ENCODE data around the gene ATG12.

ATG12 gene

GRCh38 chr5:115778417-115778816 is 62.9 kb downstream of the ATG12 start:
- Histone ChIP-seq H4K20me1 (ENCODE audit: insufficient read depth, low read length) (no peaks in the 10 kb centered on the region), H3K36me3 (ENCODE audit: insufficient read depth, low read length) (no peaks in the 10 kb centered on the region), H3K9me3 (ENCODE audit: low read length) (no peaks in the 10 kb centered on the region), H3K9ac (ENCODE audit: low read length) (no peak overlapping the region), H3K27ac (ENCODE audit: low read depth, low read length, poor library complexity, severe bottlenecking) (no peak overlapping the region), H3K27me3 (ENCODE audit: insufficient read depth, low read length) (no peaks in the 10 kb centered on the region), H3K9me2 (ENCODE audit: low read depth, low read length) (no peaks in the 10 kb centered on the region), H3K4me2 (ENCODE audit: low read length) (no peak overlapping the region), H2AFZ (ENCODE audit: low read length) (no peak overlapping the region), H3F3A (ENCODE audit: insufficient read depth, low read length) (no peaks in the 10 kb centered on the region), H3K79me2 (ENCODE audit: insufficient read depth, low read length) (no peaks in the 10 kb centered on the region), H3K4me3 (ENCODE audit: low read depth, low read length, poor library complexity, severe bottlenecking) (no peak overlapping the region), H3K4me1 (ENCODE audit: insufficient read depth, low read length, severe bottlenecking) (no peaks in the 10 kb centered on the region)
- no peak for TF ChIP-seq EZH2 (IDR thresholded peaks at IDR 0.05; ENCODE audit: borderline replicate concordance, low read length)
- TF ChIP-seq, protein P1, sequence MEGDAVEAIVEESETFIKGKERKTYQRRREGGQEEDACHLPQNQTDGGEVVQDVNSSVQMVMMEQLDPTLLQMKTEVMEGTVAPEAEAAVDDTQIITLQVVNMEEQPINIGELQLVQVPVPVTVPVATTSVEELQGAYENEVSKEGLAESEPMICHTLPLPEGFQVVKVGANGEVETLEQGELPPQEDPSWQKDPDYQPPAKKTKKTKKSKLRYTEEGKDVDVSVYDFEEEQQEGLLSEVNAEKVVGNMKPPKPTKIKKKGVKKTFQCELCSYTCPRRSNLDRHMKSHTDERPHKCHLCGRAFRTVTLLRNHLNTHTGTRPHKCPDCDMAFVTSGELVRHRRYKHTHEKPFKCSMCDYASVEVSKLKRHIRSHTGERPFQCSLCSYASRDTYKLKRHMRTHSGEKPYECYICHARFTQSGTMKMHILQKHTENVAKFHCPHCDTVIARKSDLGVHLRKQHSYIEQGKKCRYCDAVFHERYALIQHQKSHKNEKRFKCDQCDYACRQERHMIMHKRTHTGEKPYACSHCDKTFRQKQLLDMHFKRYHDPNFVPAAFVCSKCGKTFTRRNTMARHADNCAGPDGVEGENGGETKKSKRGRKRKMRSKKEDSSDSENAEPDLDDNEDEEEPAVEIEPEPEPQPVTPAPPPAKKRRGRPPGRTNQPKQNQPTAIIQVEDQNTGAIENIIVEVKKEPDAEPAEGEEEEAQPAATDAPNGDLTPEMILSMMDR (IDR thresholded peaks at IDR 0.05; ENCODE audit: low read length) = no peak

Data from OCI-LY1 (cell line).